ENCODE measurements around the gene PLEKHA5.

GRCh38 chr12:19411234-19412204, 282.0 kb downstream of the PLEKHA5 start:
- TF ChIP-seq CTCF (conservative IDR thresholded peaks at IDR 0.05; ENCODE audit: low read depth, low read length) (no peak), EZH2 (IDR thresholded peaks at IDR 0.05; ENCODE audit: borderline replicate concordance, low read depth, low read length, poor library complexity, severe bottlenecking) (no peak)

Measured in A673 (cell line).